Spleen (tissue), 11 donors: Measurements from ENCODE around the gene NME8. TPM values are rescaled to one million over a fixed set of nuclear protein-coding genes. Genes with fewer than 3 reads are reported as not detected.
A peak's percentile ranks its signal among the peaks of the same experiment; 100 is the strongest.

Experiments used
- DNase-seq: peaks from one replicate; pipeline ENCODE4 v3.0.0-alpha.2; 2020
- H3K27ac ChIP-seq, 8 donors: fragments of 200-600 bp; sonication (generic) in 7 of 8; 1 replicate in 4 of 8; 2 replicates in 4 of 8; pipeline versions ENCODE4 v1.5.0 to v1.8.0; 2016 to 2021; ENCODE audit warnings: inconsistent platforms in 4 of 8, mild to moderate bottlenecking in 4 of 8, moderate library complexity in 1 of 8
- H3K27me3 ChIP-seq, 7 donors: fragments of 200-600 bp; sonication (generic) in 6 of 7; replicated peaks in 1 of 7; 1 replicate in 4 of 7; 2 replicates in 3 of 7; pipeline versions ENCODE4 v1.5.0 to v1.8.0; 2016 to 2021; ENCODE audit warnings: inconsistent platforms in 3 of 7, mild to moderate bottlenecking in 1 of 7
- H3K36me3 ChIP-seq, 6 donors: fragments of 200-600 bp; sonication (generic) in 5 of 6; 1 replicate in 4 of 6; 2 replicates in 2 of 6; pipeline versions ENCODE4 v1.5.0 to v1.8.0; 2016 to 2021; ENCODE audit warnings: inconsistent platforms in 2 of 6
- H3K4me1 ChIP-seq, 6 donors: fragments of 200-600 bp; sonication (generic) in 5 of 6; 1 replicate in 3 of 6; 2 replicates in 3 of 6; pipeline versions ENCODE4 v1.5.0 to v1.8.0; 2016 to 2021; ENCODE audit warnings: inconsistent platforms in 3 of 6
- H3K4me3 ChIP-seq, 8 donors: fragments of 200-600 bp; sonication (generic) in 7 of 8; 1 replicate in 4 of 8; 2 replicates in 4 of 8; pipeline versions ENCODE4 v1.5.0 to v1.8.0; 2016 to 2021; ENCODE audit warnings: inconsistent platforms in 4 of 8, mild to moderate bottlenecking in 4 of 8, moderate library complexity in 2 of 8
- H3K9me3 ChIP-seq, 8 donors: fragments of 200-600 bp; sonication (generic) in 7 of 8; 1 replicate in 4 of 8; 2 replicates in 4 of 8; pipeline versions ENCODE4 v1.5.0 to v1.8.0; 2016 to 2021; ENCODE audit warnings: inconsistent platforms in 4 of 8
- POLR2A ChIP-seq, 3 donors: fragments of 450-650 bp; IDR thresholded peaks; one replicate each; pipeline ENCODE4 v1.5.1; 2017; ENCODE audit warnings: antibody characterized with exemption in 3 of 3, mild to moderate bottlenecking in 1 of 3
- POLR2AphosphoS5 ChIP-seq, 3 donors: sonication (generic); formaldehyde crosslinking; IDR thresholded peaks; one replicate each; pipeline ENCODE4 v1.5.1; 2017; ENCODE audit warnings: antibody characterized with exemption in 3 of 3
- WGBS, 5 donors: extraction: QIAGEN DNeasy Blood & Tissue Kit in 3 of 5; methylation state at CpG; one replicate each; pipeline versions ENCODE4 v1.1.5 to v1.1.7; 2013 to 2018; 5-methylcytosine and 5-hydroxymethylcytosine counted together
- intact Hi-C: fragments of 100-400 bp; cut with DNase I; formaldehyde crosslinking; loops from one replicate; pipeline ENCODE4 v1.15.0; 2023; ENCODE audit warnings: low total_unique reads
- polyA plus RNA-seq, 3 donors: library from polyadenylated mRNA; stranded (reverse); fragments of 200-250 nt; gene quantifications; one replicate each; pipeline ENCODE4 v1.2.1, GENCODE V29; 2013
- total RNA-seq, 7 donors: library from RNA; depleted of rRNA in 3 of 7; stranded (reverse); fragments of >200 nt in 3 of 7; fragmentation: NEBNext Ultra II Directional in 4 of 7; extraction: Animal tissue kit (Norgen Biotek cat#: 25700) in 4 of 7; gene quantifications; one replicate each; pipeline versions ENCODE4 v1.1.0 to v1.2.1, GENCODE V29; 2016 to 2021
- TF ChIP-seq, protein P1 (sequence below), 11 experiments: fragments of 200-600 bp in 7 of 11; fragments of 450-650 bp in 4 of 11; sonication (generic) in 4 of 11; IDR thresholded peaks in 8 of 11; conservative IDR thresholded peaks in 3 of 11; 1 replicate in 7 of 11; 2 replicates in 4 of 11; pipeline versions ENCODE4 v1.4.0 to v1.8.0; 2016 to 2021; ENCODE audit warnings: antibody characterized with exemption in 11 of 11, inconsistent platforms in 4 of 11, mild to moderate bottlenecking in 1 of 11
- donor health status: healthy with polysubstance abuse.
- donor health status: DM: no; HTN: no; CAD: no; lungs with moderate emphysema.
- donor health status: DM: no; HTN: no; CAD: no.
- donor health status: Bipolar disorder and iron deficiency.
- donor health status: healthy.
- donor health status: DM: no; HTN: no; CAD: no.
- donor health status: DM: yes; HTN: yes; CAD: no.

The NME8 gene
- total and polyA plus RNA-seq, 10 donors, result 0.59 to 4.6 (median 2.6) TPM

DNA sequence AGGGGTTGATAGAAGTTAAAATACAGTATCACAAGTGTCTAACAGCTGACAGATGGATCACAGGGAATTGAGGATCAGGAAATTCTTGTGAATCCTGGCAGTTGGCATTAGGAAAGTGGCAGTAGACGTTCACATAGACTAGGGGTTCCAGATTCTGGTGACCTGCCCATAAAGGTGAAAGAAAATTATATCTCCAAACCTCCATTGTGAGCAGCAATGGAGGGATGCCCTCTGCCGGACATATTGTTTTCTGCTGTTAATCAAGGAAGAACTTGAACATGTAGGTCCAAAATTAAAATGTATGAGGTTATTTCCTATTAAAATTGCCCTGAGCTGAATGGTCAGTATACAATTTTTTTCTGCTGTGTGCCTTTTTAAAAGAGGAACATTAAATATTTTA lies 5.1 kb downstream of the NME8 start:
- H3K36me3 ChIP-seq, result no peaks in the 10 kb centered on the region
- H3K27me3 ChIP-seq, result no peaks in the 10 kb centered on the region
- intact Hi-C loops, result no loop called here
- 37 to 58% (median 41%) methylated on average over 2 of the region's 2 CpGs for WGBS, 5 donors
- no peak overlapping the region for H3K27ac ChIP-seq
- H3K9me3 ChIP-seq, result no peaks in the 10 kb centered on the region
- TF ChIP-seq POLR2A (IDR thresholded peaks at IDR 0.05), result no peak
- no peak for TF ChIP-seq POLR2AphosphoS5 (IDR thresholded peaks at IDR 0.05)
- TF ChIP-seq, protein P1, sequence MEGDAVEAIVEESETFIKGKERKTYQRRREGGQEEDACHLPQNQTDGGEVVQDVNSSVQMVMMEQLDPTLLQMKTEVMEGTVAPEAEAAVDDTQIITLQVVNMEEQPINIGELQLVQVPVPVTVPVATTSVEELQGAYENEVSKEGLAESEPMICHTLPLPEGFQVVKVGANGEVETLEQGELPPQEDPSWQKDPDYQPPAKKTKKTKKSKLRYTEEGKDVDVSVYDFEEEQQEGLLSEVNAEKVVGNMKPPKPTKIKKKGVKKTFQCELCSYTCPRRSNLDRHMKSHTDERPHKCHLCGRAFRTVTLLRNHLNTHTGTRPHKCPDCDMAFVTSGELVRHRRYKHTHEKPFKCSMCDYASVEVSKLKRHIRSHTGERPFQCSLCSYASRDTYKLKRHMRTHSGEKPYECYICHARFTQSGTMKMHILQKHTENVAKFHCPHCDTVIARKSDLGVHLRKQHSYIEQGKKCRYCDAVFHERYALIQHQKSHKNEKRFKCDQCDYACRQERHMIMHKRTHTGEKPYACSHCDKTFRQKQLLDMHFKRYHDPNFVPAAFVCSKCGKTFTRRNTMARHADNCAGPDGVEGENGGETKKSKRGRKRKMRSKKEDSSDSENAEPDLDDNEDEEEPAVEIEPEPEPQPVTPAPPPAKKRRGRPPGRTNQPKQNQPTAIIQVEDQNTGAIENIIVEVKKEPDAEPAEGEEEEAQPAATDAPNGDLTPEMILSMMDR (IDR thresholded peaks at IDR 0.05 in 8 of 11, conservative IDR thresholded peaks at IDR 0.05 in 3 of 11), result peak in 2 of 11 experiments; percentile 12 to 29
- DNase-seq, result no peak
- H3K4me3 ChIP-seq, result no peak overlapping the region
- no peaks in the 10 kb centered on the region for H3K4me1 ChIP-seq

DNA sequence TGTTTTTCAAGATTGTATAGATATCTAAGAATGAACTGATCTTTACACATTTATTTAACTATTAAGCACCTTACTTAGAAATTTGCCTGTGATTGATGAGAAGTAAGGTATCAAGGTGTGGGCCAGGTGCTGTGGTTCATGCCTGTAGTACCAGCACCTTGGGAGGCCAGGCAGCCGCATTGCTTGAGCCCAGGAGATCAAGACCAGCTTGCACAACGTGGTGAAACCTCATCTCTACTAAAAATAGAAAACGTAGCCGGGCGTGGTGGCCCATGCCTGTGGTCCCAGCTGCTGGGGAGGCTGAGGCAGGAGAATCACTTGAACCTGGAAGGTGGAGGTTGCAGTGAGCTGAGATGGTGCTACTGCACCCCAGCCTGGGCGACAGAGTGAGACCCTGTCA lies 33.7 kb downstream of the NME8 start:
- Histone ChIP-seq H3K27ac (no peak overlapping the region), H3K4me1 (no peaks in the 10 kb centered on the region), H3K4me3 (no peak overlapping the region), H3K9me3 (peaks cover 0 to 17% (median 7%) of the 10 kb centered on the region in 8 donors), H3K27me3 (no peaks in the 10 kb centered on the region), H3K36me3 (no peaks in the 10 kb centered on the region)
- no peak for DNase-seq
- 78 to 94% (median 88%) methylated on average over 6 of the region's 6 CpGs for WGBS, 5 donors
- TF ChIP-seq POLR2AphosphoS5 (IDR thresholded peaks at IDR 0.05) (no peak), POLR2A (IDR thresholded peaks at IDR 0.05) (no peak)
- TF ChIP-seq, protein P1 (IDR thresholded peaks at IDR 0.05 in 8 of 11, conservative IDR thresholded peaks at IDR 0.05 in 3 of 11), result no peak
- intact Hi-C loops, result no loop called here

DNA sequence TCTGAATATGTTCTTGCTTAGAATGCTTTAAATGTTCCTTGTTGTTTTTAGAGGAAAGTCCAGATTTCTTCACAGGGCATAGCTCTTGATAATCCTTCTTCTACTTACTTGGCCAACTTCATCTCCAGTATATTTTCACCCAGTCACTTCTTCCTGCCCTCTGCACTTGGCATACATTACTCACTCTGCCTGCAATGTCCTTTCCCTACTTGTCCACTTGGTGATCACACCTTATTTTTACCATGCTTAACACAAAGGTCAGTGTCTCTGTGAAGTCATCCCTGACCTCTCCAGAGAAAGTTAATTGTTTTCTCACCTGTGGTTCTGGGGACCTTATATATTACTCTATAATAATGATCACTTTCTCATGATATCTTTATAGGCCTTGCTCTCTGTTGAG lies 45.0 kb downstream of the NME8 start:
- Histone ChIP-seq H3K27ac (no peak overlapping the region), H3K4me3 (no peak overlapping the region), H3K9me3 (no peaks in the 10 kb centered on the region), H3K4me1 (no peaks in the 10 kb centered on the region), H3K27me3 (no peaks in the 10 kb centered on the region), H3K36me3 (peaks cover 0 to 7% (median 0%) of the 10 kb centered on the region in 6 donors)
- TF ChIP-seq, protein P1 (IDR thresholded peaks at IDR 0.05 in 8 of 11, conservative IDR thresholded peaks at IDR 0.05 in 3 of 11), result no peak
- TF ChIP-seq POLR2AphosphoS5 (IDR thresholded peaks at IDR 0.05) (no peak), POLR2A (IDR thresholded peaks at IDR 0.05) (no peak)
- DNase-seq, result no peak
- intact Hi-C loops, result no loop called here

DNA sequence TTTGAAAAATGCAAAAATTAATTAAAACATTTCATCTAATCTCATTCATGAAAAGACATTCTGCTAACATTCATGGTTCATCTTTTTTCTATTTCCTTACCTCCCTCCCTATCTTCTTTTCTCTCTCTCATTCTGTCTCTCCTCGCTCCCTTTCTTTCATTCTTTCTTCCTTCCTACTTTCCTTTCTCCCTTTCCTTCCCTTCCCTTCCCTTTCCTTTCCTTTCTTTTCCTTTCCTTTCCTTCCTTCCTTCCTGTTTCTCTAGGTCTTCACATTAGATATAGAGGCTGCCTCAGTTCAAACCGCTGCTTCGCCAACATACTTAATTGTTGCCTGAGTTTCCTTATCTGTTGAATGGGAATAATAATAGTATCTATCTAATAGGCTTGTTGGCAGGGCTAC lies 46.3 kb downstream of the NME8 start:
- Histone ChIP-seq H3K36me3 (peaks cover 0 to 7% (median 0%) of the 10 kb centered on the region in 6 donors), H3K27me3 (no peaks in the 10 kb centered on the region), H3K4me1 (no peaks in the 10 kb centered on the region), H3K9me3 (no peaks in the 10 kb centered on the region), H3K27ac (no peak overlapping the region), H3K4me3 (no peak overlapping the region)
- WGBS, 5 donors, result 58 to 92% (median 70%) methylated on average over 3 of the region's 3 CpGs
- intact Hi-C loops, result no loop called here
- TF ChIP-seq, protein P1 (IDR thresholded peaks at IDR 0.05 in 8 of 11, conservative IDR thresholded peaks at IDR 0.05 in 3 of 11), result no peak
- TF ChIP-seq POLR2A (IDR thresholded peaks at IDR 0.05), result no peak
- TF ChIP-seq POLR2AphosphoS5 (IDR thresholded peaks at IDR 0.05), result no peak
- DNase-seq, result no peak
